Measurements from ENCODE around the gene FBXW4. TPM values are rescaled to one million over a fixed set of nuclear protein-coding genes. Genes with fewer than 3 reads are reported as not detected.

The FBXW4 gene
- total and polyA plus RNA-seq, 4 donors: 65.2 to 99.9 (median 73.0) TPM

DNA sequence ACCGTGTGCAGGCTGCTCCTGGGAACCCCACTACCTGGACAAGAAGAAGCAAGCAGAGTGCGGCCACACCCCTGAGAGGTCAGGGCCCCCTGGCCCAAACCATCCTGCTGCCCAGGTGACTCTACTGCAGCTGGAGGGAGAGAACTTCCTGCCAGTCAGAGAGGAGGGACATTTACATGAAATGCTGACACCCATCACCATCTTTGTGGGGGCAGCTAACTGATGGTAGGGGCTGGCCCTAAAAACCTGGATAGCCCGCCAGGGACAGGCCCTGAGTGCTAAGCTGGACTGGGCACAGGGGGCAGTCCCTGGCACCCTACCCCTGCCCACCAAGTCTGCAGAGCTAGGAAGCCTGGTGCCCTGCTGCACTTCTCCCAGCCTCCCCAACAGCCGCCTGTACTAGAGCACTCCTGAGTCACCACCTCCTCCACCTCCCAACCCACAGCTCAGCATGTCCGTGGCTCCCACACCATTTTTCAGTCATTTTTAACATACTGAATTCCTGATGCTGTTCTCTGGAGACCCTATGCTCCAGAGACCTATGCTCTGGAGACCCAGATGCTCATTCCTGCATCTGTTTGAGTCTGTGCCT, 79.3 kb downstream of the FBXW4 start:
- no peaks in the 10 kb centered on the region for H3K27me3 ChIP-seq (ENCODE audit: control insufficient read depth in 1 of 2, insufficient read depth in 2 of 2, low read length in 1 of 2)
- no peak overlapping the region for H3K27ac ChIP-seq (ENCODE audit: low read depth in 1 of 2, low read length in 2 of 2)
- WGBS, 2 donors: 89 to 90% methylated on average over 5 of the region's 5 CpGs
- intact Hi-C loops (cut with DNase I): no loop called here
- no peak overlapping the region for H3K4me3 ChIP-seq (ENCODE audit: low read length in 2 of 2)
- no peaks in the 10 kb centered on the region for H3K4me1 ChIP-seq (ENCODE audit: control insufficient read depth in 1 of 2, insufficient read depth in 2 of 2, low read length in 2 of 2)
- H3K36me3 ChIP-seq (ENCODE audit: control insufficient read depth in 1 of 2, insufficient read depth in 2 of 2, low read length in 1 of 2): peaks cover 0 to 5% of the 10 kb centered on the region in 2 donors
- no peak for DNase-seq
- no peak for ATAC-seq (ENCODE audit: low FRiP score)
- H3K9me3 ChIP-seq (ENCODE audit: control insufficient read depth, low read length): no peaks in the 10 kb centered on the region

GRCh38 chr10:101614663-101615524, 80.1 kb downstream of the FBXW4 start:
- WGBS, 2 donors: 61 to 69% methylated on average over 13 of the region's 13 CpGs
- Histone ChIP-seq H3K36me3 (ENCODE audit: control insufficient read depth in 1 of 2, insufficient read depth in 2 of 2, low read length in 1 of 2) (peaks cover 0 to 5% of the 10 kb centered on the region in 2 donors), H3K27me3 (ENCODE audit: control insufficient read depth in 1 of 2, insufficient read depth in 2 of 2, low read length in 1 of 2) (no peaks in the 10 kb centered on the region), H3K9me3 (ENCODE audit: control insufficient read depth, low read length) (no peaks in the 10 kb centered on the region), H3K27ac (ENCODE audit: low read depth in 1 of 2, low read length in 2 of 2) (no peak overlapping the region), H3K4me3 (ENCODE audit: low read length in 2 of 2) (no peak overlapping the region), H3K4me1 (ENCODE audit: control insufficient read depth in 1 of 2, insufficient read depth in 2 of 2, low read length in 2 of 2) (no peaks in the 10 kb centered on the region)
- intact Hi-C loops (cut with DNase I): no loop called here
- ATAC-seq (ENCODE audit: low FRiP score): no peak
- DNase-seq: no peak

GRCh38 chr10:101613646-101614045, 81.3 kb downstream of the FBXW4 start:
- Histone ChIP-seq H3K27ac (ENCODE audit: low read depth in 1 of 2, low read length in 2 of 2) (no peak overlapping the region), H3K36me3 (ENCODE audit: control insufficient read depth in 1 of 2, insufficient read depth in 2 of 2, low read length in 1 of 2) (peaks cover 2 to 8% of the 10 kb centered on the region in 2 donors)
- DNase-seq: no peak

GRCh38 chr10:101612872-101613271, 82.1 kb downstream of the FBXW4 start:
- H3K36me3 ChIP-seq (ENCODE audit: control insufficient read depth in 1 of 2, insufficient read depth in 2 of 2, low read length in 1 of 2): peaks cover 2 to 10% of the 10 kb centered on the region in 2 donors
- 70 to 75% methylated on average over 10 of the region's 10 CpGs for WGBS, 2 donors
- no peaks in the 10 kb centered on the region for H3K27me3 ChIP-seq (ENCODE audit: control insufficient read depth in 1 of 2, insufficient read depth in 2 of 2, low read length in 1 of 2)
- intact Hi-C loops (cut with DNase I): no loop called here
- DNase-seq (no peak), ATAC-seq (ENCODE audit: low FRiP score) (no peak)
- H3K4me1 ChIP-seq (ENCODE audit: control insufficient read depth in 1 of 2, insufficient read depth in 2 of 2, low read length in 2 of 2): no peaks in the 10 kb centered on the region
- H3K9me3 ChIP-seq (ENCODE audit: control insufficient read depth, low read length): no peaks in the 10 kb centered on the region
- H3K27ac ChIP-seq (ENCODE audit: low read depth in 1 of 2, low read length in 2 of 2): no peak overlapping the region
- H3K4me3 ChIP-seq (ENCODE audit: low read length in 2 of 2): no peak overlapping the region

More at GRCh38 chr10:101613646-101614045, 81.3 kb downstream of the FBXW4 start:
- Histone ChIP-seq H3K9me3 (ENCODE audit: control insufficient read depth, low read length) (no peaks in the 10 kb centered on the region), H3K4me1 (ENCODE audit: control insufficient read depth in 1 of 2, insufficient read depth in 2 of 2, low read length in 2 of 2) (no peaks in the 10 kb centered on the region), H3K27me3 (ENCODE audit: control insufficient read depth in 1 of 2, insufficient read depth in 2 of 2, low read length in 1 of 2) (no peaks in the 10 kb centered on the region), H3K4me3 (ENCODE audit: low read length in 2 of 2) (no peak overlapping the region)
- 92 to 95% methylated on average over 3 of the region's 3 CpGs for WGBS, 2 donors
- ATAC-seq (ENCODE audit: low FRiP score): no peak
- intact Hi-C loops (cut with DNase I): no loop called here

- intact Hi-C loops (cut with DNase I): no loop called here
- ATAC-seq (ENCODE audit: low FRiP score): no peak
- no peak overlapping the region for H3K27ac ChIP-seq (ENCODE audit: low read depth in 1 of 2, low read length in 2 of 2)
These were observed 82.9 kb downstream of the FBXW4 start for GRCh38 chr10:101612086-101612485.

DNA sequence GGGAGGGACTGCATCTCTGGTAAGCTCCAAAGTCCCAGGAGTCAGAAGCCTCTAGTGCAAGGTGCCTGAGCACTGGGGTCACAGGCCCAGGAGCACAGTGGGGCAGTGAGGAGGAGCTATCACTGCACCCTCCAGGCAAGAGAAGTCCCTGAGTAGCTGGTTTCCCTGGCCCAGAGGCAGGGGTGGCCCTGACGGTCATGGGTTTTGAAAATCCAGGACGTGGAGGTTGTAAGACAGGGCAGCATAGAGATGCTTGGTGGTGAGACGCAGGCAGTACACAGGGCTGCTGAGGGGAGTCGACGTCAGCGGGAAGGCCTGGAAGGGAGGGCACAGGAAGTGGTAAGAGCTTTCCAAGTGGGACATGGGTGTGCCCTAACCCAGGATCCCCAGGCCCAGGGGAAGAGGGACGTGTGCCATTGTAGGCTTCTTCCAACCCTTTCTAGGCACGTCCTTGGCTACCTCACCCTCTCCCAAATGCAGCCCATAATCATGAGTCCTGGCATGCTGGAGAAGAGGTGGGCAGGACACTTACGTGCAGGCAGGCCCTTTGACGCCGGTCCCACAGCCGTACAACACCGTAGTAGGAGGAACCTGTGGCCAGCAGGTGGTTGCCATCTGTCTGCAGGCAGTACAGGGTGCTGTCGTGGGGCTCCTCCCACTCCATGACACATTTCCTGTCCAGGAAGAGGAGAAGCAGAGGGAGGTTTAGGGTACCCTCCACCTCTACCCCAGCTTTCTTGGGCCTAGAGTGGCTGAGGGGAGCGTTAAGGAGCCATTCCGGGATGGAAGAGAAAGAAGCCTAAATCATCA, 83.7 kb downstream of the FBXW4 start:
- DNase-seq (no peak), ATAC-seq (ENCODE audit: low FRiP score) (no peak)
- 72 to 74% methylated on average over 16 of the region's 16 CpGs for WGBS, 2 donors
- intact Hi-C loops (cut with DNase I): no loop called here
- Histone ChIP-seq H3K4me1 (ENCODE audit: control insufficient read depth in 1 of 2, insufficient read depth in 2 of 2, low read length in 2 of 2) (no peaks in the 10 kb centered on the region), H3K9me3 (ENCODE audit: control insufficient read depth, low read length) (no peaks in the 10 kb centered on the region), H3K4me3 (ENCODE audit: low read length in 2 of 2) (no peak overlapping the region), H3K27me3 (ENCODE audit: control insufficient read depth in 1 of 2, insufficient read depth in 2 of 2, low read length in 1 of 2) (no peaks in the 10 kb centered on the region), H3K27ac (ENCODE audit: low read depth in 1 of 2, low read length in 2 of 2) (no peak overlapping the region), H3K36me3 (ENCODE audit: control insufficient read depth in 1 of 2, insufficient read depth in 2 of 2, low read length in 1 of 2) (peaks cover 2 to 10% of the 10 kb centered on the region in 2 donors)

More at GRCh38 chr10:101612086-101612485, 82.9 kb downstream of the FBXW4 start:
- no peaks in the 10 kb centered on the region for H3K4me1 ChIP-seq (ENCODE audit: control insufficient read depth in 1 of 2, insufficient read depth in 2 of 2, low read length in 2 of 2)
- no peak for DNase-seq
- no peaks in the 10 kb centered on the region for H3K9me3 ChIP-seq (ENCODE audit: control insufficient read depth, low read length)
- whole genome bisulfite sequencing, 2 donors: 72 to 81% methylated on average over 6 of the region's 6 CpGs
- H3K4me3 ChIP-seq (ENCODE audit: low read length in 2 of 2): no peak overlapping the region
- peaks cover 2 to 10% of the 10 kb centered on the region in 2 donors for H3K36me3 ChIP-seq (ENCODE audit: control insufficient read depth in 1 of 2, insufficient read depth in 2 of 2, low read length in 1 of 2)
- H3K27me3 ChIP-seq (ENCODE audit: control insufficient read depth in 1 of 2, insufficient read depth in 2 of 2, low read length in 1 of 2): no peaks in the 10 kb centered on the region

GRCh38 chr10:101609481-101609880, 85.5 kb downstream of the FBXW4 start:
- no peak overlapping the region for H3K27ac ChIP-seq (ENCODE audit: low read depth in 1 of 2, low read length in 2 of 2)
- intact Hi-C loops (cut with DNase I): loop anchor here in 1 of 2 donors (10.0 kb wide), 1 partner anchor 95 kb away; no protein-coding TSS in a partner anchor

GRCh38 chr10:101607124-101607523, 87.8 kb downstream of the FBXW4 start:
- DNase-seq (no peak), ATAC-seq (ENCODE audit: low FRiP score) (no peak)
- Histone ChIP-seq H3K27me3 (ENCODE audit: control insufficient read depth in 1 of 2, insufficient read depth in 2 of 2, low read length in 1 of 2) (no peaks in the 10 kb centered on the region), H3K36me3 (ENCODE audit: control insufficient read depth in 1 of 2, insufficient read depth in 2 of 2, low read length in 1 of 2) (peaks cover 2 to 10% of the 10 kb centered on the region in 2 donors), H3K9me3 (ENCODE audit: control insufficient read depth, low read length) (no peaks in the 10 kb centered on the region), H3K4me1 (ENCODE audit: control insufficient read depth in 1 of 2, insufficient read depth in 2 of 2, low read length in 2 of 2) (no peaks in the 10 kb centered on the region), H3K27ac (ENCODE audit: low read depth in 1 of 2, low read length in 2 of 2) (no peak overlapping the region), H3K4me3 (ENCODE audit: low read length in 2 of 2) (no peak overlapping the region)
- intact Hi-C loops (cut with DNase I): loop anchor here in 1 of 2 donors (10.0 kb wide), 1 partner anchor 98 kb away; no protein-coding TSS in a partner anchor
- WGBS, 2 donors: 26 to 29% methylated on average over 2 of the region's 2 CpGs

More at GRCh38 chr10:101609481-101609880, 85.5 kb downstream of the FBXW4 start:
- no peak for ATAC-seq (ENCODE audit: low FRiP score)
- Histone ChIP-seq H3K4me3 (ENCODE audit: low read length in 2 of 2) (no peak overlapping the region), H3K27me3 (ENCODE audit: control insufficient read depth in 1 of 2, insufficient read depth in 2 of 2, low read length in 1 of 2) (no peaks in the 10 kb centered on the region), H3K4me1 (ENCODE audit: control insufficient read depth in 1 of 2, insufficient read depth in 2 of 2, low read length in 2 of 2) (no peaks in the 10 kb centered on the region), H3K9me3 (ENCODE audit: control insufficient read depth, low read length) (no peaks in the 10 kb centered on the region), H3K36me3 (ENCODE audit: control insufficient read depth in 1 of 2, insufficient read depth in 2 of 2, low read length in 1 of 2) (peaks cover 2 to 10% of the 10 kb centered on the region in 2 donors)
- 33 to 54% methylated on average over 4 of the region's 4 CpGs for WGBS, 2 donors
- DNase-seq: no peak
